ENCODE measurements around the gene MVD.

- TF ChIP-seq CTCF (IDR thresholded peaks at IDR 0.05) = peak in 1 of 6 experiments; percentile 22
- TF ChIP-seq POLR2A (IDR thresholded peaks at IDR 0.05) = no peak
Observed at GRCh38 chr16:88618182-88618955, 44.5 kb downstream of the MVD start.
